Stimulated activated CD8-positive, alpha-beta memory T cell treated with anti-CD3 and anti-CD28 coated beads, Interleukin-12 subunit alpha, Interleukin-12 subunit beta, amount 100 ng/mL, for 4 hours (primary cell): ENCODE measurements around the gene PTPRG.

Experiments used
- DNase-seq: peaks from one replicate; pipeline ENCODE4 v3.0.0-alpha.2; 2020; ENCODE audit warnings: low read depth

The PTPRG gene

GRCh38 chr3:62153231-62153630 is 591.9 kb downstream of the PTPRG start:
- DNase-seq: no peak

GRCh38 chr3:62154457-62155148 is 593.2 kb downstream of the PTPRG start:
- no peak for DNase-seq

GRCh38 chr3:62159056-62159708 is 597.8 kb downstream of the PTPRG start:
- DNase-seq: no peak

- no peak for DNase-seq
These were observed 598.3 kb downstream of the PTPRG start for GRCh38 chr3:62159709-62160092.

- DNase-seq: no peak
These were observed 600.0 kb downstream of the PTPRG start for GRCh38 chr3:62161371-62161770.

GRCh38 chr3:62164196-62164595 is 602.8 kb downstream of the PTPRG start:
- DNase-seq: no peak

- DNase-seq: no peak
These were observed 603.4 kb downstream of the PTPRG start for GRCh38 chr3:62164746-62165145.

- no peak for DNase-seq
These were observed 606.3 kb downstream of the PTPRG start for GRCh38 chr3:62167566-62168262.

- no peak for DNase-seq
These were observed 607.0 kb downstream of the PTPRG start for GRCh38 chr3:62168356-62168755.

- no peak for DNase-seq
These were observed 608.7 kb downstream of the PTPRG start for GRCh38 chr3:62169906-62170660.

- DNase-seq: no peak
These were observed 610.4 kb downstream of the PTPRG start for GRCh38 chr3:62171789-62172188.

GRCh38 chr3:62172199-62172598 is 610.8 kb downstream of the PTPRG start:
- no peak for DNase-seq

- no peak for DNase-seq
These were observed 612.7 kb downstream of the PTPRG start for GRCh38 chr3:62173939-62174515.

- no peak for DNase-seq
These were observed 613.8 kb downstream of the PTPRG start for GRCh38 chr3:62175161-62175560.

GRCh38 chr3:62178032-62178431 is 616.7 kb downstream of the PTPRG start:
- DNase-seq: no peak

- DNase-seq: no peak
These were observed 617.6 kb downstream of the PTPRG start for GRCh38 chr3:62178739-62179600.

- no peak for DNase-seq
These were observed 619.1 kb downstream of the PTPRG start for GRCh38 chr3:62180514-62180913.

GRCh38 chr3:62183087-62183486 is 621.7 kb downstream of the PTPRG start:
- no peak for DNase-seq

GRCh38 chr3:62183969-62184368 is 622.6 kb downstream of the PTPRG start:
- DNase-seq: no peak

- DNase-seq: no peak
These were observed 623.2 kb downstream of the PTPRG start for GRCh38 chr3:62184559-62184958.

- DNase-seq: no peak
These were observed 625.7 kb downstream of the PTPRG start for GRCh38 chr3:62187022-62187431.
